Measurements from ENCODE around the gene CRB2.
A peak's percentile ranks its signal among the peaks of the same experiment; 100 is the strongest.

The CRB2 gene

GRCh38 chr9:123355761-123356431, at the start of gene CRB2:
Gene CRB2 (plus strand): TSS chr9:123356197. CDS start chr9:123356261, 64 bp downstream.
- no peak for DNase-seq

- DNase-seq: no peak
Measured at GRCh38 chr9:123309611-123310010, 46.4 kb upstream of the CRB2 start.

- no peak for DNase-seq
Measured at GRCh38 chr9:123310551-123311249, 45.3 kb upstream of the CRB2 start.

- no peak for DNase-seq
Measured at GRCh38 chr9:123311250-123311752, 44.7 kb upstream of the CRB2 start.

- no peak for DNase-seq
Measured at GRCh38 chr9:123312306-123312877, 43.6 kb upstream of the CRB2 start.

- no peak for DNase-seq
Measured at GRCh38 chr9:123314617-123315016, 41.4 kb upstream of the CRB2 start.

GRCh38 chr9:123315635-123316034, 40.4 kb upstream of the CRB2 start:
- peak; percentile 47 for DNase-seq

- peak; percentile 89 for DNase-seq
Measured at GRCh38 chr9:123316053-123316718, 39.8 kb upstream of the CRB2 start.

- DNase-seq: no peak
Measured at GRCh38 chr9:123318202-123318601, 37.8 kb upstream of the CRB2 start.

- no peak for DNase-seq
Measured at GRCh38 chr9:123318961-123319421, 37.0 kb upstream of the CRB2 start.

GRCh38 chr9:123319541-123320339, 36.3 kb upstream of the CRB2 start:
- no peak for DNase-seq

GRCh38 chr9:123320814-123321213, 35.2 kb upstream of the CRB2 start:
- DNase-seq: no peak

GRCh38 chr9:123321616-123322272, 34.3 kb upstream of the CRB2 start:
- DNase-seq: peak; percentile 45

GRCh38 chr9:123322273-123323195, 33.5 kb upstream of the CRB2 start:
- DNase-seq: peak; percentile 22

- no peak for DNase-seq
Measured at GRCh38 chr9:123323196-123324013, 32.6 kb upstream of the CRB2 start.

- no peak for DNase-seq
Measured at GRCh38 chr9:123324767-123325183, 31.2 kb upstream of the CRB2 start.

GRCh38 chr9:123326187-123326586, 29.8 kb upstream of the CRB2 start:
- DNase-seq: no peak

- peak; percentile 92 for DNase-seq
Measured at GRCh38 chr9:123326662-123327093, 29.3 kb upstream of the CRB2 start.

- DNase-seq: no peak
Measured at GRCh38 chr9:123327697-123328100, 28.3 kb upstream of the CRB2 start.
